ENCODE data around the gene PTRH1.

The PTRH1 gene

GRCh38 chr9:127700140-127700539 lies 15.3 kb downstream of the PTRH1 start:
- TF ChIP-seq, protein P1, sequence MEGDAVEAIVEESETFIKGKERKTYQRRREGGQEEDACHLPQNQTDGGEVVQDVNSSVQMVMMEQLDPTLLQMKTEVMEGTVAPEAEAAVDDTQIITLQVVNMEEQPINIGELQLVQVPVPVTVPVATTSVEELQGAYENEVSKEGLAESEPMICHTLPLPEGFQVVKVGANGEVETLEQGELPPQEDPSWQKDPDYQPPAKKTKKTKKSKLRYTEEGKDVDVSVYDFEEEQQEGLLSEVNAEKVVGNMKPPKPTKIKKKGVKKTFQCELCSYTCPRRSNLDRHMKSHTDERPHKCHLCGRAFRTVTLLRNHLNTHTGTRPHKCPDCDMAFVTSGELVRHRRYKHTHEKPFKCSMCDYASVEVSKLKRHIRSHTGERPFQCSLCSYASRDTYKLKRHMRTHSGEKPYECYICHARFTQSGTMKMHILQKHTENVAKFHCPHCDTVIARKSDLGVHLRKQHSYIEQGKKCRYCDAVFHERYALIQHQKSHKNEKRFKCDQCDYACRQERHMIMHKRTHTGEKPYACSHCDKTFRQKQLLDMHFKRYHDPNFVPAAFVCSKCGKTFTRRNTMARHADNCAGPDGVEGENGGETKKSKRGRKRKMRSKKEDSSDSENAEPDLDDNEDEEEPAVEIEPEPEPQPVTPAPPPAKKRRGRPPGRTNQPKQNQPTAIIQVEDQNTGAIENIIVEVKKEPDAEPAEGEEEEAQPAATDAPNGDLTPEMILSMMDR (IDR thresholded peaks at IDR 0.05; ENCODE audit: low read depth, low read length) = no peak
- DNase-seq = no peak
- no peaks in the 10 kb centered on the region for H3K27me3 ChIP-seq
- H3K4me3 ChIP-seq (ENCODE audit: low read depth, low read length) = no peak overlapping the region
- no peaks in the 10 kb centered on the region for H3K9me3 ChIP-seq
- peaks cover 11% of the 10 kb centered on the region; the same call in 1 of the 2 replicates for H3K4me1 ChIP-seq
- no peaks in the 10 kb centered on the region for H3K36me3 ChIP-seq

- Histone ChIP-seq H3K4me3 (ENCODE audit: low read depth, low read length) (peak overlapping the region; percentile 55), H3K4me1 (peaks cover 11% of the 10 kb centered on the region; the same call in 1 of the 2 replicates), H3K27me3 (no peaks in the 10 kb centered on the region), H3K9me3 (no peaks in the 10 kb centered on the region), H3K36me3 (no peaks in the 10 kb centered on the region)
- peak; percentile 96 for DNase-seq
- TF ChIP-seq, protein P1 (IDR thresholded peaks at IDR 0.05; ENCODE audit: low read depth, low read length) = 0 out of 2 replicates have a peak, but pooled peaks have one; percentile 18
Observed at GRCh38 chr9:127698985-127699670, 16.3 kb downstream of the PTRH1 start.

- Histone ChIP-seq H3K4me1 (peaks cover 11% of the 10 kb centered on the region; the same call in 1 of the 2 replicates), H3K27me3 (no peaks in the 10 kb centered on the region), H3K9me3 (no peaks in the 10 kb centered on the region), H3K36me3 (no peaks in the 10 kb centered on the region), H3K4me3 (ENCODE audit: low read depth, low read length) (no peak overlapping the region)
- DNase-seq = no peak
- TF ChIP-seq, protein P1 (IDR thresholded peaks at IDR 0.05; ENCODE audit: low read depth, low read length) = no peak
Observed at GRCh38 chr9:127698386-127698785, 17.1 kb downstream of the PTRH1 start.

DNA sequence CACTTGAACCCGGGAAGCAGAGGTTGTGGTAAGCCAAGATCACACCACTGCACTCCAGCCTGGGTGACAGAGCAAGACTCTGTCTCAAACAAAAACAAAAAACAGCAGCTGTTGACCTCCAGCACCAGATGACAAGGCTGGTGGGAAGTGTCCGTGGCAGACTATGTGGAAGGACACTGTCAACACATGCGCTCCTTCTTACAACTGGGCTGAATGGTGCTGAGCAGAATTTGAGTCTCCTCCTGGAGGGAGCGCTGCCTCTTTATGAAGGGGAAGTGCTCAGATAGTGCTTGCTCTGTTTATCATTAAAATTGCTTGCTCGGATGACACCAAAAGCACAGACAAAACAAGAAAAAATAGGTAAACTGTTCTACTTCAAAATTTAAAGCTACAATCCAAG lies 17.9 kb downstream of the PTRH1 start:
- Histone ChIP-seq H3K4me3 (ENCODE audit: low read depth, low read length) (no peak overlapping the region), H3K27me3 (no peaks in the 10 kb centered on the region), H3K36me3 (no peaks in the 10 kb centered on the region), H3K9me3 (no peaks in the 10 kb centered on the region), H3K4me1 (peaks cover 11% of the 10 kb centered on the region; the same call in 1 of the 2 replicates)
- no peak for DNase-seq
- TF ChIP-seq, protein P1 (IDR thresholded peaks at IDR 0.05; ENCODE audit: low read depth, low read length) = no peak

DNA sequence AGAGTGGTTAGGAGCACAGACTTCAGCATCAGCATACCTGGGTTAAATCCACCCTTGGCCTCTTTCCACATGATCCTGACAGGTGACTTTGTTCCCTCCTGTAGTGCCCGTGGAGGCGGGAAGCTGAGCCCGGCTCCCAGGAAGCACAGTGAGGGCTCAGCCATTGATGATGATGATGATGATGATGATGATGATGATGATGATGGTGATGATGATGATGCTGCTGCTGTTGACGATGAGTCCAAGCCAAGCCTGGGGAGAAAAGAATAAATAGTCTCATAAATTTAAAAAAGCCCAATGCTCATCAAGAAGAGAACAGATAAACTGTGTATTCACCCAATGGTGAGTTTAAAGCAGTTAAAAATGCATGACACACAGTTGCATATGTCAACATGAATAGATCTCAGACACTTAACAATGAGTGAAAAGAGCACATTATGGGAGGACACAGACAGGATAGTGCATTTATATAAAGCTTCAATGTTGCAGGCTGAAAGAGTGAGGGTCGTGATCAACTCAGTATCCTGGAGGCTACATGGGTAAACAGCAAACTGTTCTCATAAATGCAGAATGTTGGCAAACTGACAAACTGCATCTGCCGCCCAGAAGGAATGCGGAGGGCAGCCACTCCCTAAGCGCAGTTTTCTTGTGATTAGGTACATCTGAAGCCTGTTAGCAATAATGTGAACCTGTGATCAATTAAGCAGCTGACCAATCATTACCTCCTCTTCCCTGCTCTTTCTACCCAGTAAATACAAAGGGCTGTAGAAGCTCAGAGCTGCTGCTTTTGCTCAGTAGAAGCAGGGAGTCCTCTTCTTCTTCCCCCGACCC lies 20.4 kb downstream of the PTRH1 start:
- no peak overlapping the region for H3K4me3 ChIP-seq (ENCODE audit: low read depth, low read length)
- H3K9me3 ChIP-seq = no peaks in the 10 kb centered on the region
- TF ChIP-seq, protein P1 (IDR thresholded peaks at IDR 0.05; ENCODE audit: low read depth, low read length) = no peak
- H3K27me3 ChIP-seq = no peaks in the 10 kb centered on the region
- H3K36me3 ChIP-seq = peaks cover 10% of the 10 kb centered on the region
- peaks cover under 1% of the 10 kb centered on the region; the same call in 1 of the 2 replicates for H3K4me1 ChIP-seq
- no peak for DNase-seq
